Fibroblast of lung (primary cell): ENCODE results near the gene MAL. TPM values are rescaled to one million over a fixed set of nuclear protein-coding genes. Genes with fewer than 3 reads are reported as not detected.

Source experiments
- DNase-seq, 2 donors: peaks; one replicate each; pipeline versions ENCODE4 v3.0.0 to v3.0.0-alpha.2; 2010; ENCODE audit warnings: low read depth in 2 of 2
- H2AFZ ChIP-seq: 2 replicates; pipeline ENCODE4 v1.5.1; 2012; ENCODE audit warnings: low read length, control low read depth, inconsistent platforms
- H3K27ac ChIP-seq: 2 replicates; pipeline ENCODE4 v1.5.1; 2011; ENCODE audit warnings: low read length, control low read depth; ENCODE audit not compliant: insufficient read depth
- H3K27me3 ChIP-seq: 2 replicates; pipeline ENCODE4 v1.5.1; 2011; ENCODE audit warnings: mild to moderate bottlenecking, low read length; ENCODE audit not compliant: control insufficient read depth, insufficient read depth
- H3K36me3 ChIP-seq: 2 replicates; pipeline ENCODE4 v1.5.1; 2011; ENCODE audit warnings: low read length; ENCODE audit not compliant: control insufficient read depth, insufficient read depth
- H3K4me1 ChIP-seq: 2 replicates; pipeline ENCODE4 v1.5.1; 2011; ENCODE audit warnings: low read length; ENCODE audit not compliant: control insufficient read depth, insufficient read depth; ENCODE audit errors: extremely low read depth
- H3K4me2 ChIP-seq: 2 replicates; pipeline ENCODE4 v1.5.1; 2011; ENCODE audit warnings: low read length, control low read depth; ENCODE audit not compliant: insufficient read depth; ENCODE audit errors: extremely low read depth
- H3K4me3 ChIP-seq, 4 experiments: fragments of 200-600 bp in 1 of 4; sonication (generic) in 1 of 4; replicated peaks in 1 of 4; 2 replicates each; pipeline ENCODE4 v1.5.1; 2011 to 2016; ENCODE audit warnings: low read length in 4 of 4, low read depth in 3 of 4, mild to moderate bottlenecking in 3 of 4, control low read depth in 2 of 4, inconsistent platforms in 1 of 4, mixed read lengths in 1 of 4; ENCODE audit not compliant: insufficient read depth in 1 of 4; ENCODE audit errors: control extremely low read depth in 1 of 4
- H3K79me2 ChIP-seq: 2 replicates; pipeline ENCODE4 v1.5.1; 2012; ENCODE audit warnings: mild to moderate bottlenecking, low read length, inconsistent platforms; ENCODE audit not compliant: control insufficient read depth, insufficient read depth
- H3K9ac ChIP-seq: 2 replicates; pipeline ENCODE4 v1.5.1; 2011; ENCODE audit warnings: mild to moderate bottlenecking, low read length, control low read depth; ENCODE audit not compliant: insufficient read depth
- H3K9me3 ChIP-seq: 2 replicates; pipeline ENCODE4 v1.5.1; 2012; ENCODE audit warnings: low read depth, low read length; ENCODE audit not compliant: control insufficient read depth, insufficient read depth
- H4K20me1 ChIP-seq: 2 replicates; pipeline ENCODE4 v1.5.1; 2011; ENCODE audit warnings: low read length; ENCODE audit not compliant: control insufficient read depth, insufficient read depth; ENCODE audit errors: extremely low read depth
- EZH2 ChIP-seq: IDR thresholded peaks from 2 replicates; pipeline ENCODE4 v1.5.1; 2012; ENCODE audit warnings: low read length, control low read depth, mild to moderate bottlenecking; ENCODE audit errors: missing control alignments
- polyA minus RNA-seq: library from RNA; depleted of rRNA, polyadenylated mRNA; stranded (reverse); fragments of >200 nt; gene quantifications from 2 replicates; pipeline ENCODE4 v1.2.3, GENCODE V29; 2011; ENCODE audit warnings: low replicate concordance
- polyA plus RNA-seq, 2 donors: library from polyadenylated mRNA; depleted of rRNA in 1 of 2; stranded (reverse) in 1 of 2; unstranded in 1 of 2; fragments of >200 nt; gene quantifications; 2 replicates each; pipeline ENCODE4 v1.2.1, GENCODE V29; 2011 to 2012; ENCODE audit warnings: missing spikeins in 1 of 2
- total RNA-seq: library from RNA; depleted of rRNA; stranded (reverse); fragments of >200 nt; gene quantifications from 2 replicates; pipeline ENCODE4 v1.2.1, GENCODE V29; 2014
- TF ChIP-seq, protein P1 (sequence below), 2 donors: IDR thresholded peaks in 1 of 2; conservative IDR thresholded peaks in 1 of 2; 1 replicate in 1 of 2; 2 replicates in 1 of 2; pipeline ENCODE4 v1.5.1; 2011 to 2012; ENCODE audit warnings: low read length in 2 of 2, control low read depth in 1 of 2, inconsistent platforms in 1 of 2, low read depth in 1 of 2, mild to moderate bottlenecking in 1 of 2

Gene MAL
- total RNA-seq = under 0.01 TPM in 1 of 2 replicates, not detected in the other
- polyA plus RNA-seq = not detected in 2 replicates
- polyA plus RNA-seq (2012) = not detected in 2 replicates
- polyA minus RNA-seq = not detected in 2 replicates

DNA sequence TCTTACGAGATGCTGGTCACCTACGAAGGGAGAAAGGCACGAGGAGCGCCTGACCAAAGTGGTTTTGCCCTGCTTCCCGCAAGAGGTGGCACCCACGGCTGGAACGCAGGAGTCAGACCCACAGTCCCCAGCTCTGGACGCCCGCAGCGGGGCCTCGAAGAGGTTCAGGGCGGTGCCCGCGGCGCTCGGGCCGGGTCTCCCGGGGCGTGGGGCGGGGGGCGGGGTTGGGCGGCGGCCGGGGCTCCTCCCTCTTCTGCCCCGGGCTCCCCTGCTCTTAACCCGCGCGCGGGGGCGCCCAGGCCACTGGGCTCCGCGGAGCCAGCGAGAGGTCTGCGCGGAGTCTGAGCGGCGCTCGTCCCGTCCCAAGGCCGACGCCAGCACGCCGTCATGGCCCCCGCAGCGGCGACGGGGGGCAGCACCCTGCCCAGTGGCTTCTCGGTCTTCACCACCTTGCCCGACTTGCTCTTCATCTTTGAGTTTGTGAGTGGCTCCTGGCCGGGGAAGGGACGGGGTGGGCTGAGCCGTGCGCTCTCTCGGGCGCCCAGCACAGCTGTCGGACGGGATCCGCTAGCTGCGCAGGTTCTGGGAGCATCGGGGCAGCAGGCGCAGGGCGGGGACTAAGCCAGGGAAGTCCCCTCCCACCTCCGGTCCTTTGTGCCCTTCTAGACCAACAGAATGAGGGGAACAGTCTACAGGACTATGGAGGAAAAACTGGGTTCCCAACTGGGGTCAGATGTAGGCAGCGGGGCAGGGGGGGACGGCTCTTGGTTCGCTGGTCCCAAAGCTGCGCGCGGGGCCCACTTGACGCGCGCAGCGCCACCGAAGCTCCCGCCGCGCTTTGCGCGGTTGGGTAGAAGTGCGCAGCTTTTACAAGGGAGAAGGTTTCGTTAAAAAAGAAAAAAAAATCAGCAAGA, at the start of gene MAL:
MAL (plus strand) TSS at position 303 of the 914 bp plus-strand sequence; CDS start at position 388, 85 bp downstream.
- Histone ChIP-seq H3K4me1 (no peaks in the 10 kb centered on the region), H3K9ac (no peak within 1 kb of the TSS), H3K27me3 (peaks cover 44% of the 10 kb centered on the region), H2AFZ (no peak within 1 kb of the TSS), H3K4me3 (peak within 1 kb of the TSS in 2 of 4 experiments; percentile 2 to 32), H3K36me3 (no peaks in the 10 kb centered on the region), H3K4me2 (no peak within 1 kb of the TSS), H3K79me2 (no peaks in the 10 kb centered on the region), H4K20me1 (no peaks in the 10 kb centered on the region), H3K27ac (no peak within 1 kb of the TSS), H3K9me3 (no peaks in the 10 kb centered on the region)
- DNase-seq = peak in 1 of 2 donors; percentile 7
- TF ChIP-seq, protein P1, sequence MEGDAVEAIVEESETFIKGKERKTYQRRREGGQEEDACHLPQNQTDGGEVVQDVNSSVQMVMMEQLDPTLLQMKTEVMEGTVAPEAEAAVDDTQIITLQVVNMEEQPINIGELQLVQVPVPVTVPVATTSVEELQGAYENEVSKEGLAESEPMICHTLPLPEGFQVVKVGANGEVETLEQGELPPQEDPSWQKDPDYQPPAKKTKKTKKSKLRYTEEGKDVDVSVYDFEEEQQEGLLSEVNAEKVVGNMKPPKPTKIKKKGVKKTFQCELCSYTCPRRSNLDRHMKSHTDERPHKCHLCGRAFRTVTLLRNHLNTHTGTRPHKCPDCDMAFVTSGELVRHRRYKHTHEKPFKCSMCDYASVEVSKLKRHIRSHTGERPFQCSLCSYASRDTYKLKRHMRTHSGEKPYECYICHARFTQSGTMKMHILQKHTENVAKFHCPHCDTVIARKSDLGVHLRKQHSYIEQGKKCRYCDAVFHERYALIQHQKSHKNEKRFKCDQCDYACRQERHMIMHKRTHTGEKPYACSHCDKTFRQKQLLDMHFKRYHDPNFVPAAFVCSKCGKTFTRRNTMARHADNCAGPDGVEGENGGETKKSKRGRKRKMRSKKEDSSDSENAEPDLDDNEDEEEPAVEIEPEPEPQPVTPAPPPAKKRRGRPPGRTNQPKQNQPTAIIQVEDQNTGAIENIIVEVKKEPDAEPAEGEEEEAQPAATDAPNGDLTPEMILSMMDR (conservative IDR thresholded peaks at IDR 0.05 in 1 of 2, IDR thresholded peaks at IDR 0.05 in 1 of 2; ENCODE audit: low read depth in 1 of 2, low read length in 2 of 2) = no peak
- TF ChIP-seq EZH2 = peak; percentile 90

- Histone ChIP-seq H3K27ac (no peak overlapping the region), H3K79me2 (no peaks in the 10 kb centered on the region), H3K36me3 (no peaks in the 10 kb centered on the region), H3K4me3 (no peak overlapping the region), H2AFZ (no peak overlapping the region), H3K9ac (no peak overlapping the region), H3K9me3 (no peaks in the 10 kb centered on the region), H3K4me2 (no peak overlapping the region), H3K27me3 (no peaks in the 10 kb centered on the region), H3K4me1 (no peaks in the 10 kb centered on the region), H4K20me1 (no peaks in the 10 kb centered on the region)
- TF ChIP-seq, protein P1 (conservative IDR thresholded peaks at IDR 0.05 in 1 of 2, IDR thresholded peaks at IDR 0.05 in 1 of 2; ENCODE audit: low read depth in 1 of 2, low read length in 2 of 2) = no peak
- no peak for TF ChIP-seq EZH2
- no peak for DNase-seq
Measured at GRCh38 chr2:94977826-94978225, 47.7 kb upstream of the MAL start.

- no peak for TF ChIP-seq EZH2
- TF ChIP-seq, protein P1 (conservative IDR thresholded peaks at IDR 0.05 in 1 of 2, IDR thresholded peaks at IDR 0.05 in 1 of 2; ENCODE audit: low read depth in 1 of 2, low read length in 2 of 2) = no peak
- H3K4me3 ChIP-seq = no peak overlapping the region
- H3K4me1 ChIP-seq = no peaks in the 10 kb centered on the region
- no peak overlapping the region for H3K4me2 ChIP-seq
- no peak overlapping the region for H2AFZ ChIP-seq
- no peaks in the 10 kb centered on the region for H3K79me2 ChIP-seq
- H3K9ac ChIP-seq = no peak overlapping the region
- H3K9me3 ChIP-seq = no peaks in the 10 kb centered on the region
- DNase-seq = no peak
- no peaks in the 10 kb centered on the region for H3K36me3 ChIP-seq
- H3K27me3 ChIP-seq = no peaks in the 10 kb centered on the region
- H3K27ac ChIP-seq = no peak overlapping the region
- H4K20me1 ChIP-seq = no peaks in the 10 kb centered on the region
Measured at GRCh38 chr2:94978917-94979316, 46.6 kb upstream of the MAL start.
